H1 (cell line): ENCODE data around the gene FASTKD1. TPM values are rescaled to one million over a fixed set of nuclear protein-coding genes. Genes with fewer than 3 reads are reported as not detected.

Experiments
- CBX8 ChIP-seq: fragments of 300-800, 300-1000 bp; sonication (generic); IDR thresholded peaks from 2 replicates; pipeline ENCODE4 v1.7.1; 2016; ENCODE audit warnings: low read depth, low read length, borderline replicate concordance
- NANOG ChIP-seq: IDR thresholded peaks from 2 replicates; pipeline ENCODE4 v1.6.1; 2011; ENCODE audit warnings: low read length, low read depth, mild to moderate bottlenecking, inconsistent platforms; ENCODE audit not compliant: insufficient read depth, poor library complexity, severe bottlenecking
- SIX5 ChIP-seq: IDR thresholded peaks from 2 replicates; pipeline ENCODE4 v1.6.1; 2011; ENCODE audit warnings: mild to moderate bottlenecking, low read depth, low read length
- polyA plus RNA-seq, 7 experiments: library from polyadenylated mRNA; depleted of rRNA in 3 of 7; stranded (reverse) in 5 of 7; unstranded in 2 of 7; fragments of >200 nt in 5 of 7; fragments of 200-250 nt in 2 of 7; gene quantifications; 1 replicate in 5 of 7; 2 replicates in 1 of 7; 4 replicates in 1 of 7; pipeline versions ENCODE4 v1.2.1 to v1.2.3, GENCODE V29; 2011 to 2013; ENCODE audit warnings: missing spikeins in 2 of 7, mixed read lengths in 2 of 7
- total RNA-seq: library from RNA; stranded (reverse); fragmentation: NEBNext Ultra II Directional; extraction: Animal tissue kit (Norgen Biotek cat#: 25700); gene quantifications from 2 replicates; pipeline ENCODE4 v1.2.1, GENCODE V29; 2021

Gene FASTKD1
- total and polyA plus RNA-seq, 2 of the 8 experiments (the other 6 are each of a cell fraction or from before 2014, with no cell fraction given) = 18.7 to 70.8 TPM

DNA sequence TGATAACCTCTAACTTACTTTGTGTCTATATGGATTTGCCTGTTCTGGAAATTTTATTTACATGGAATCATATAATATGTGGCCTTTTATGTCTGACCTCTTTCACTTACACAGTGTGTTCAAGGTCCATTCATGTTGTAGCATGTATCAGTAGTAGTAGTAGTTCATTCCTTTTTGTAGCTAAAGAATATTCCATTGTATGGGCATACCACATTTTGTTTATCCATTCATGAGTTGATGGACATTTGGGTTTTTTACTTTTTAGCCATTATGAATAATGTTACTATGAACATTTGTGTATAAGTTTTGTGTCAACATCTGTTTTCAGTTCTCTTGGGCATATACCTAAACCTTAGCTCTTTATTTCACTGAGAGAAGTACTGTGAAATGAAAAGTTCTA is 82.8 kb downstream of the FASTKD1 start (continued):
- TF ChIP-seq NANOG (no peak), SIX5 (no peak), CBX8 (no peak)
